CD4-positive, alpha-beta T cell treated with Interleukin-6 for 4 hours (primary cell): ENCODE measurements around the gene IFIH1.

ENCODE experiments used
- DNase-seq: peaks from one replicate; pipeline ENCODE4 v3.0.0-alpha.2; 2020; ENCODE audit warnings: mixed read lengths

The IFIH1 gene

GRCh38 chr2:162256591-162256991, 61.9 kb downstream of the IFIH1 start:
- DNase-seq, result no peak

GRCh38 chr2:162254236-162254871, 64.1 kb downstream of the IFIH1 start:
- DNase-seq, result no peak

GRCh38 chr2:162253435-162253834, 65.0 kb downstream of the IFIH1 start:
- no peak for DNase-seq

GRCh38 chr2:162252153-162252552, 66.3 kb downstream of the IFIH1 start:
- DNase-seq, result no peak

- DNase-seq, result no peak
Observed at GRCh38 chr2:162245781-162246180, 72.7 kb downstream of the IFIH1 start.

GRCh38 chr2:162245061-162245460, 73.4 kb downstream of the IFIH1 start:
- no peak for DNase-seq

- no peak for DNase-seq
Observed at GRCh38 chr2:162244541-162245031, 73.9 kb downstream of the IFIH1 start.

- DNase-seq, result no peak
Observed at GRCh38 chr2:162243715-162244114, 74.8 kb downstream of the IFIH1 start.

- DNase-seq, result no peak
Observed at GRCh38 chr2:162243294-162243693, 75.2 kb downstream of the IFIH1 start, which contains the start of gene FAP. TSS of gene FAP (minus strand) at chr2:162243445. CDS start at chr2:162243327, 118 bp downstream.

GRCh38 chr2:162242586-162243280, 75.8 kb downstream of the IFIH1 start:
- no peak for DNase-seq

- DNase-seq, result no peak
Observed at GRCh38 chr2:162241571-162241970, 76.9 kb downstream of the IFIH1 start.

- DNase-seq, result no peak
Observed at GRCh38 chr2:162234620-162235462, 83.6 kb downstream of the IFIH1 start.

- DNase-seq, result no peak
Observed at GRCh38 chr2:162233197-162233596, 85.3 kb downstream of the IFIH1 start.

- DNase-seq, result no peak
Observed at GRCh38 chr2:162232671-162233070, 85.8 kb downstream of the IFIH1 start.

- no peak for DNase-seq
Observed at GRCh38 chr2:162232027-162232426, 86.5 kb downstream of the IFIH1 start.

- DNase-seq, result no peak
Observed at GRCh38 chr2:162230761-162231160, 87.7 kb downstream of the IFIH1 start.

- DNase-seq, result no peak
Observed at GRCh38 chr2:162226836-162227235, 91.6 kb downstream of the IFIH1 start.

- DNase-seq, result peak; percentile 56
Observed at GRCh38 chr2:162221064-162221463, 97.4 kb downstream of the IFIH1 start.

- DNase-seq, result no peak
Observed at GRCh38 chr2:162220368-162220767, 98.1 kb downstream of the IFIH1 start.

- no peak for DNase-seq
Observed at GRCh38 chr2:162219426-162219825, 99.1 kb downstream of the IFIH1 start.

- no peak for DNase-seq
Observed at GRCh38 chr2:162217598-162217997, 100.9 kb downstream of the IFIH1 start.
